Omental fat pad (tissue), 4 donors: ENCODE data around the gene MAGEA8. TPM values are rescaled to one million over a fixed set of nuclear protein-coding genes. Genes with fewer than 3 reads are reported as not detected.
"Not testable (repeated sequence)": the region's sequence is repeated elsewhere in the genome, so short reads cannot be mapped to it uniquely, and the experiment has no call there.

Source experiments
- ATAC-seq: fragments of 150-250 bp; one replicate; pipeline ENCODE4 v1.9.1; 2016; ENCODE audit warnings: mild to moderate bottlenecking, moderate library complexity; ENCODE audit not compliant: low FRiP score
- DNase-seq: peaks from one replicate; pipeline ENCODE4 v3.0.0-alpha.2; 2019; ENCODE audit warnings: low spot score
- total RNA-seq, 4 donors: library from RNA; depleted of rRNA; stranded (reverse); fragments of >200 nt; gene quantifications; one replicate each; pipeline ENCODE4 v1.1.0, GENCODE V29; 2016
- TF ChIP-seq, protein P1 (sequence below), 3 donors: fragments of 450-650 bp; IDR thresholded peaks; one replicate each; pipeline ENCODE4 v1.5.1; 2016 to 2017; ENCODE audit warnings: antibody characterized with exemption in 3 of 3, mild to moderate bottlenecking in 3 of 3, moderate library complexity in 2 of 3

MAGEA8 gene
- total RNA-seq, 4 donors from 2014 or later, result not detected

DNA sequence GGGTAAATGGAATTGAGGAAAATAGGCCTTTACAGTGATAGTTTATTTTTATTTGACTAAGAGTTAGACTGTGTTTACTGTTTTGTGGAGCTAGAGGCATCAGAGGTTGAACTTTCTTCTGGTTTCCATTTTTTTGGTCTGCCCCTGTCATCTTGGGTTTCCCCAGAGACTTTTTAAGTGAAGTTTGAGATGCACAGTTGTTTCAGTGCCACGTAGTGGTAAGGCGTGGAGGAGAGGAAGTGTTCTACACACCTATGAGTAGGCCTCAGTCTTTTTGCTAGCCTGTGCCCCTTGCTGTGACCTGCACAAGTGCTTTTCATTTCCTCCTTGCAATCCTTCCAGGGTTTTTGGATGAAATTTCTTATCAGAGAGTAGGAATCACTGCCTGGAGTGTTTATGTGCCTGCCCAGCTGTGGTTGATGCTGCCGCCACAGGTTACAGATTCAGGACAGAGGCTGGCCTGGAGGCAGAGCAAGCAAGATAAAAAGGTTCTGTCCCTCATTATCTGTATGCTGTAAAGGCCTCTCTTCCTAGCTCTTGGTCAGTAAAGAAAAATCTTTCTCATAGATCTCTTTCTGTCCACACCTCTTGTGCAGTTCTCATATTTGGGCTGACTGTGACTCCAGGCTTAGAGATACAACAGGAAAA lies 35.9 kb downstream of the MAGEA8 start:
- DNase-seq (no peak), ATAC-seq (no peak)
- TF ChIP-seq, protein P1, sequence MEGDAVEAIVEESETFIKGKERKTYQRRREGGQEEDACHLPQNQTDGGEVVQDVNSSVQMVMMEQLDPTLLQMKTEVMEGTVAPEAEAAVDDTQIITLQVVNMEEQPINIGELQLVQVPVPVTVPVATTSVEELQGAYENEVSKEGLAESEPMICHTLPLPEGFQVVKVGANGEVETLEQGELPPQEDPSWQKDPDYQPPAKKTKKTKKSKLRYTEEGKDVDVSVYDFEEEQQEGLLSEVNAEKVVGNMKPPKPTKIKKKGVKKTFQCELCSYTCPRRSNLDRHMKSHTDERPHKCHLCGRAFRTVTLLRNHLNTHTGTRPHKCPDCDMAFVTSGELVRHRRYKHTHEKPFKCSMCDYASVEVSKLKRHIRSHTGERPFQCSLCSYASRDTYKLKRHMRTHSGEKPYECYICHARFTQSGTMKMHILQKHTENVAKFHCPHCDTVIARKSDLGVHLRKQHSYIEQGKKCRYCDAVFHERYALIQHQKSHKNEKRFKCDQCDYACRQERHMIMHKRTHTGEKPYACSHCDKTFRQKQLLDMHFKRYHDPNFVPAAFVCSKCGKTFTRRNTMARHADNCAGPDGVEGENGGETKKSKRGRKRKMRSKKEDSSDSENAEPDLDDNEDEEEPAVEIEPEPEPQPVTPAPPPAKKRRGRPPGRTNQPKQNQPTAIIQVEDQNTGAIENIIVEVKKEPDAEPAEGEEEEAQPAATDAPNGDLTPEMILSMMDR (IDR thresholded peaks at IDR 0.05), result no peak

DNA sequence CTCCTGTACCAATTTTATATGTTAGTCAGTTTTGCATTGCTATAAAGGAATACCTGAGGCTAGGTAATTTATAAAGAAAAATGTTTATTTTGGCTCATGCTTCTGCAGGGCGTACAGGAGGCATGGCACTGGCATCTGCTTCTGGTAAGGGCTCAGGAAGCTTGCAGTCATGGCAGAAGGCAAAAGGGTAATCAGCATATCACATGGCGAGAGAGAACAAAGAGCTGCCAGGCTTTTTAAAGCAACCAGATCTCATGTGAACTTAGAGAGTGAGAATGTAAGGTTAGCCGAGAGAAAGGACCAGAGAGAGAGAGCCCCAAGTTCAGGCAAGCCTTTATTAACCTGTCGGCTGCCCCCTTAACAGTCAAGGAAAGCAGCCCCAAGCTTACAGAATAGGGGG lies 42.9 kb downstream of the MAGEA8 start:
- not testable (repeated sequence) for DNase-seq, ATAC-seq

DNA sequence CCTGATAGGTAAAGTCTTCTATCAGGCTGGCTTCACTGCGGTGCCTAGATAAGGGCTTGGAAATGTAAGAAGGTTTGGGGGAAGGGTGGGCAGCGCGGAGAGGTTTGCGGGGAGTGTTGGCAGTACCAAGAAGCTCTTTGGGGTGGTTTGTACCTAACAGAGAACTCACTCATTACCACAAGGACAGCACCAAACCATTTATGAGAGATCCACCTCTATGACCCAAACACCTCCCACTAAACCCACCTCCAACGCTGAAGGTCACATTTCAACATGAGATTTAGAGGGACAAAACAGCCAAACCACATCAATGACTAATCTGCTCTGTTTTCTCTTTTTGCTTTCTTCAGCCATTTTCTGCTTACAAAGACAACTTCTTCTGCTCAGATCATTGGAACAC lies 43.5 kb downstream of the MAGEA8 start:
- DNase-seq, ATAC-seq: not testable (repeated sequence)

DNA sequence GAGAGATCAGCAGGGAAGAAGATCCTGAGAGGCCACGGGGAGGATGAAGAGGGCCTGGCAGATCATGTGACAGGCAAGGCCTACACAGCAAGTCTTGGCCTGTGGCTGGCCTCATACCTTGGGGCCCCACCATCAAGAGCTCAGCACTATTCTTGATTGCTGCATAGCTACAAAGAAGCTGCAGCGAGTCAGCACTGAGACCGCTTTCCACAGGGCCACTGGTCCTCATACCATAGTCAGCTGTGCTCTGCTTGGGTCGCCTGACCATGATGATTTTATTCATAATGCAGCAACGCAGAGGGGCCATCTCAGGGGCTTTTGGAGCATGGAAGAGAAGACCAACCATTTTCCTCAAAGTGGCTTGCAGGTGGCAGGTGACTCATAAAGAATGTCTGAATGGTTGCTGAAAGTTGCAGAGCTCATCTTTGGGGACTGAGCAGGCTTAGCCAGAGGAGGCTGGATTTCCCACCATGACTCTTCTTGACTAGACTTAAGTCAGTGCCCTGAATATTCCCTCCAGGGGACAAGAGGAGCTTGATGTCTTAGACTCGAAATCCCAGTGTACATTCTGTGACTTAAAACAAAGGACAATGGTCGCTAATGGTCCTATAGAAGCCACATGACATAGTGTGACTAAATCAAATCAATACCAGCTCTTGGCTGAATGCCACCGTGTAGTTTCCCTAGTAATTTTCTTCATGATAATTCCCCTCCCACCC lies 46.4 kb downstream of the MAGEA8 start:
- not testable (repeated sequence) for ATAC-seq, DNase-seq

DNA sequence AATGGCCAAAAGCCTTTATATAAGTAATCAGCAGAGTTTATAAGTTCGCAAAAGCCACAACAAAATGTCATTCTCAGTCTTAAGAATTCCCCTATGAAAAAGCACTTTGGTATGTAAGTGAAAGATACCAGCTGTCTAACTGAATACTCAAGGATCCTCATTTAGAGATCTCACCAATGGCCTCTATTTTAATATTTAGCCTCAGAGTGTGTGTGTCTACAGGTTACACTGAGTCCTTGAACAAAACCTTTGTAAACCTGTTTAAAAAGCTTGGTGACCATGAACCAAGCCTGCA lies 46.9 kb downstream of the MAGEA8 start:
- not testable (repeated sequence) for ATAC-seq, DNase-seq

DNA sequence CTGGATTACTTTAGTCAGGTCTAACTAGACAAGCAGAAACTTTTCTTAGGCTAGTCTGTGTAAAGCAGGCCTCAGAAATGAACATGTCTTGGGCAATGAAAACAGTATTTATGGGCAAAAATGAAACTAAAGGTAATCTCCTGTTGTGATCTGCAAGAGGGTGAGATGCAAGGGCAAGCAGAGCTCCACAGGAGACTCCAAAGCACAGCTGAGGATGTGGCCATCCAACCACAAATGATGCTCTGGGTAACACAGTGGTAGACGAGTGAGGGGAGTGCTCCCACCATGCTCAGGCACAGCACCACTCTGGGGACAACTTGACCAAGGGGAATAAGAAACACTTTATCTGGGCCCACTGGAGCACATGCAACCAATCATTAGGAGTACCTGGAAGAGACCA lies 47.7 kb downstream of the MAGEA8 start:
- not testable (repeated sequence) for ATAC-seq

DNA sequence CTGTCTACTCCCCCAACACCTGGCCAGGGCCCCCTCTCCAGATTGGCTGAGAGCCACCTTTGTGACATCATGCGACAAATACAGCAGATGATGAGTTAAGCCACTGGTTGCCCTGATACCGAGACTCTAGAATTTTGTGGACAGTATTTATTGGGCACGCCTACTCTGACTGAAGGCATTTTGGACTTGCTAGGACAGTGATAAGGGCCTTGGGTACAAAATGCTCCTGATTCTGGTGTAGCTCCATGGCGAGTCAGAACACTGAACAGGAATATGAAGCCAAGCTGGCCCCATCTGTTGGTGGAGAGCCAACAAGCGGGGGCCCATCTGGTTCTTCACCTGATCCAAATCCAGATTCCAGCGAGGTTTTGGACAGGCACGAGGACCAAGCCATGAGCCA lies 48.4 kb downstream of the MAGEA8 start, which contains the start of gene HSFX4:
Gene HSFX4 (plus strand): TSS at position 174 of the 400 bp plus-strand sequence. CDS start 72 bp downstream, at position 246.
- not testable (repeated sequence) for DNase-seq, ATAC-seq

More for the DNA sequence above, 47.7 kb downstream of the MAGEA8 start:
- not testable (repeated sequence) for DNase-seq

DNA sequence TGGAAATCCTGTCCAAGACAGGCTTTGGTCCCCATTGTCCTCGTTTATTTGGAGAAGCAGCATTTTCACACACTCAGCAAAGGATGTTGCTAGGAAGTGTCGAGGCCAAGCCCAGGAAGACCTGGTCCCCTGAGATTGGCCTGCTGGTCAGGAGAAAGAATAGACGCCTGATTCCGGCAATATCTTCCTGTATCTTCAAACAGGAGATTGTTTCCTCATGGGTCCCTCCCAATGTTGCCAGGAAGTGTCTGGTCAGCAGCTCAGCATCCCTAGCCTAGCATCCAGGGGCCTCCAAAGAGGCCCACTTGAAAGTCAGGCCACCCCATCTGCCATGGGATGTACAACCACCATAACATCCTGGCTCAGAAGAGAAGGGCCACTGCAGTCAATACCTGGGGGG lies 50.4 kb downstream of the MAGEA8 start:
- not testable (repeated sequence) for DNase-seq, ATAC-seq

DNA sequence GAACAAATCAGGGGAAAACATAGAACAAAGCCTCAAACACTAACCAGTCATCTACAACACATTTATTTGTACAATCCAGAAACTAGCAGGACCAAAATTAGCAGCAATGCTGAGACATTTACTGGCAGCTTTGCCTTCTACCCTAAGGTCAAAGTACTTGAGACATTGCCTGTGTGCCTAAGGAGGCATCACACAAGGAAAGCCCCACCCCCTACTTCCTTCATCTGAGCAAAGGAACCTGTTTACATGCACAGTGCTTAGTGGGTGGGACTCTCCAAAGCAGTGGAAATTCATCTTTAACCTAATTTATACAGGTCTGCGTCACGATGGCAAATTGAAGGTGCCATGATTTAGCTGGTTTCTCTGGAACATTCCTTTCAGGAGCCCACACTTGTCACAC lies 51.2 kb downstream of the MAGEA8 start:
- ATAC-seq, DNase-seq: not testable (repeated sequence)

DNA sequence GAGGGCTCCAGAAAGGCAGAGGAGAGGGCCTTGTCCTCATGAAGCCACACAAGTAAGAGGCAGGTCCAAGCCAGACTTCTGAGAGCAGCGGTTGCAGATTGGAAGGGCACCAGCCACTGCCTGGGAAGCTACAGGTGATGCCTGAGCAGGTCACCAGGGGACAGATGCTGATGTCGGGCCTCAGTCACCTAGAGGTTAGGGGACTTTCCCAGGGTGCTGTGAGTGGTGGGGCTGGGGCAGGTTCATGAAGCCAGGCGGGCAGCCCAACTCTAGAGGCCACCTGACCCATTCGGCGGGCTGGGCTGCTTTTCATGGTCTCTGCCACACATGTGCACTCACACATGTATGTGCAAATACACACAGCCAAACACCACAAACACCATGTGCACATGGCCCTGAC lies 52.0 kb downstream of the MAGEA8 start:
- not testable (repeated sequence) for ATAC-seq

DNA sequence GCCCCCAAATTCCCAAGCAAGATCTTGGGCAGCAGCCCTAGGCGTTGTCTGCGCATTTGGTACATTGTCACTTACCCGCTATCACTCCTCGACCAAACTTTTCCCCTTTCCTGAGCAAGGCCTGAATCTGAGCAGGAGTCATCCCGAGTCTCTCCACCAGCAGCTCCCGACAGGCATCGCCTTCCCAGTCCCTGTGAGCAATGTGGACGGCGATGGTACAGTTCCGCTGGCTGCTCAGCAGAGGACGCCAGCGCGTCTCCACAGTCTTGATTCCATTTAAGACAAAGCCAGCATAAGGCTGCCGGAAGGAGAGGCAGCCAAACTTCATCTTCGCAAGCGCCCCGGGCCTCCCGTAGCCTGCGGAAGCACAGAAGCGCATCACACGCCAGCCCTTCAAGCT lies 52.6 kb downstream of the MAGEA8 start:
- DNase-seq, result not testable (repeated sequence)

More for the DNA sequence above, 52.0 kb downstream of the MAGEA8 start:
- not testable (repeated sequence) for DNase-seq

More for the DNA sequence above, 52.6 kb downstream of the MAGEA8 start:
- not testable (repeated sequence) for ATAC-seq

Other genes with a start within 250 kb of the MAGEA8 start
- 10 to 100 TPM; 10.3 to 21.0 (median 16.3) TPM for gene TMEM185A, start 249.4 kb upstream of the MAGEA8 start, total RNA-seq
- not detected for gene MAGEA11, start 169.1 kb upstream of the MAGEA8 start, total RNA-seq
- gene HSFX1, start 107.1 kb upstream of the MAGEA8 start, total RNA-seq, result 1 to 10 TPM in 1 of 4 donors, under 1 TPM in 2, not detected in 1; 0.24 to 1.4 (median 0.56) TPM
- not detected for gene MAGEA9, start 99.3 kb upstream of the MAGEA8 start, total RNA-seq
- not detected for gene HSFX4, start 48.4 kb downstream of the MAGEA8 start, total RNA-seq
- gene EOLA2, start 57.3 kb downstream of the MAGEA8 start, total RNA-seq, result 10 to 100 TPM; 16.2 to 42.7 (median 24.0) TPM